GM23248 (cell line): ENCODE results near the gene AKAP14.

Experiments
- EZH2 ChIP-seq: fragments of 200-600 bp; sonication (generic); IDR thresholded peaks from 2 replicates; pipeline ENCODE4 v1.6.1; 2018; ENCODE audit warnings: antibody characterized with exemption, mild to moderate bottlenecking; ENCODE audit not compliant: insufficient read depth, poor library complexity, severe bottlenecking
- EZH2phosphoT487 ChIP-seq: fragments of 200-600 bp; sonication (generic); IDR thresholded peaks from 2 replicates; pipeline ENCODE4 v1.6.1; 2018; ENCODE audit warnings: antibody characterized with exemption, moderate library complexity, mild to moderate bottlenecking, low read depth; ENCODE audit not compliant: insufficient read depth

DNA sequence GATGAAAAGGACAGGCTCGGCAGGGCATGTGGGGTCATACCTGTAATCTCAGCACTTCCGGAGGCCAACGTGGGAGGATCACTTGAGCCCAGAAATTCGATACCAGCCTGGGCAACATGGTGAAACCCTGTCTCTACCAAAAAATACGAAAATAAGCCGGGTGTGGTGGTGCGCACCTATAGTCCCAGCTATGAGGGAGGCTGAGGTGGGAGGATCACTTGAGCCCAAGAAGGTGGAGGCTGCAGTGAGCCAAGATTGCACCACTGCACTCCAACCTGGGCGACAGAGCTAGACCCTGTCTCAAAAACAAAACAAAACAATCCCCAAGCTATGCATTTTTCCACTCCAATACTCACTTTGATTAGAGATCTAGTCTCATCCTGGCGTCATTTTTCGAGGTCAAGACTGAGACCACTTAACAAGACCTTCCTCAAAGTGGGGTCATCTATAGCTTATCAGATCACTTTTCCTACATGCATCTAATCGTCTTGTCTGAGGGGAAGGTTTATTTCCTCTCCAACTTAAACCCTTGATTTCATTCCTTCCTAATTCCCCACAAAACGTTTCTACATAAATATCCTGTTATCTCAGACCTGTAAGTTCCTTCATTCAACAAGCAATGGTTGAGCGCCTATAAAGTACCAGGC is 46.6 kb downstream of the AKAP14 start:
- no peak for TF ChIP-seq EZH2
- TF ChIP-seq EZH2phosphoT487, result no peak
